ENCODE measurements around the gene HLA-DQB2. TPM values are rescaled to one million over a fixed set of nuclear protein-coding genes. Genes with fewer than 3 reads are reported as not detected.

The HLA-DQB2 gene
- total and polyA plus RNA-seq, 9 of the 15 experiments (the other 6 are each of a cell fraction or from before 2014, with no cell fraction given) = not detected

- intact Hi-C loops (cut with micrococcal nuclease) = loop anchor here (1.0 to 5.0 kb wide), 2 partner anchors 84 to 373 kb away; no protein-coding TSS in a partner anchor
- WGBS (ENCODE audit: insufficient coverage, low coverage, missing lambda C conversion rate) = 2% methylated on average over 5 of the region's 5 CpGs
- no peak overlapping the region for H2AFZ ChIP-seq (ENCODE audit: low read depth, low read length)
- FAIRE-seq (peak; percentile 87), DNase-seq (ENCODE audit: extremely low read depth in 1 of 4, low spot score in 3 of 4) (peak; percentile 31 to 69 (median 52)), ATAC-seq (peak; percentile 94)
- H3K4me3 ChIP-seq = no peak overlapping the region
- in situ Hi-C loops (cut with MboI) = no loop called here
- H3K27ac ChIP-seq (ENCODE audit: extremely low read depth, low read depth, low read length) = no peak overlapping the region
- no peaks in the 10 kb centered on the region for H3K36me3 ChIP-seq (ENCODE audit: control insufficient read depth, insufficient read depth, low read length)
- no peak overlapping the region for H3K9ac ChIP-seq (ENCODE audit: insufficient read depth in 1 of 2, low read depth in 2 of 2, low read length in 2 of 2)
- no peaks in the 10 kb centered on the region for H3K9me3 ChIP-seq (replicated peaks; ENCODE audit: control insufficient read depth, insufficient read depth, low read depth, low read length)
- H4K20me1 ChIP-seq (replicated peaks; ENCODE audit: control insufficient read depth, insufficient read depth, low read length) = no peaks in the 10 kb centered on the region
- H3K79me2 ChIP-seq (ENCODE audit: control insufficient read depth, insufficient read depth, low read length) = no peaks in the 10 kb centered on the region
- CTCF ChIA-PET (ENCODE audit: low intra/inter-chr PET ratio) = interaction anchor here (0.7 to 3.7 kb wide), 4 partner anchors 82 to 531 kb away, joined by 3 to 23 read pairs (median 8); no protein-coding TSS in a partner anchor
- no peak overlapping the region for H3K4me2 ChIP-seq (ENCODE audit: insufficient read depth, low read length)
- no peaks in the 10 kb centered on the region for H3K4me1 ChIP-seq (replicated peaks in 1 of 2; ENCODE audit: control insufficient read depth in 2 of 2, insufficient read depth in 2 of 2, low read length in 2 of 2)
- H3K27me3 ChIP-seq (ENCODE audit: control insufficient read depth in 2 of 2, insufficient read depth in 2 of 2, low read length in 2 of 2) = peaks cover 0 to 3% of the 10 kb centered on the region in 2 experiments; a peak in 2 of 5 replicates
- H3K9me1 ChIP-seq (ENCODE audit: control insufficient read depth, insufficient read depth, low read length) = no peaks in the 10 kb centered on the region
- POLR2A ChIA-PET = interaction anchor here (0.7 to 1.4 kb wide), 6 partner anchors 13 to 367 kb away, joined by 3 to 5 read pairs (median 3); partner anchors contain the start of gene TAP2
- no TSS peak for BruUV-seq (replicated peaks)
- TF ChIP-seq BRF2 (IDR thresholded peaks at IDR 0.05; ENCODE audit: borderline replicate concordance, insufficient read depth, insufficient read length) (no peak), ZNF707 (CRISPR knock-in tag; conservative IDR thresholded peaks at IDR 0.05) (no peak), CEBPG (CRISPR knock-in tag; IDR thresholded peaks at IDR 0.05) (peak; percentile 40; the same call in 1 of the 2 replicates), CEBPG (tag; conservative IDR thresholded peaks at IDR 0.05 in 1 of 2, IDR thresholded peaks at IDR 0.05 in 1 of 2) (peak; percentile 60 to 85), ZNF449 (CRISPR knock-in tag; IDR thresholded peaks at IDR 0.05) (no peak), ZNF217 (CRISPR knock-in tag; IDR thresholded peaks at IDR 0.05) (no peak), CTBP1 (IDR thresholded peaks at IDR 0.05; ENCODE audit: borderline replicate concordance) (no peak), BDP1 (IDR thresholded peaks at IDR 0.05; ENCODE audit: insufficient read depth, insufficient read length) (no peak), RNF2 (IDR thresholded peaks at IDR 0.05) (no peak), BCOR (IDR thresholded peaks at IDR 0.05) (no peak), DPF2 (IDR thresholded peaks at IDR 0.05) (no peak), TCF7 (IDR thresholded peaks at IDR 0.05; ENCODE audit: borderline replicate concordance) (no peak), ZNF146 (CRISPR knock-in tag; IDR thresholded peaks at IDR 0.05; ENCODE audit: unreplicated experiment) (no peak), ZNF263 (CRISPR knock-in tag; IDR thresholded peaks at IDR 0.05; ENCODE audit: borderline replicate concordance) (no peak), GTF2B (IDR thresholded peaks at IDR 0.05; ENCODE audit: extremely low read depth, insufficient read length) (no peak), ZNF699 (CRISPR knock-in tag; IDR thresholded peaks at IDR 0.05; ENCODE audit: insufficient replicate concordance) (no peak), SMAD4 (CRISPR knock-in tag; conservative IDR thresholded peaks at IDR 0.05) (no peak), POU5F1 (IDR thresholded peaks at IDR 0.05; ENCODE audit: borderline replicate concordance, low read depth, low read length, partially characterized antibody) (no peak)
Observed at GRCh38 chr6:32785781-32786533, 22.6 kb upstream of the HLA-DQB2 start.
